Measurements from ENCODE around the gene SLC25A47. TPM values are rescaled to one million over a fixed set of nuclear protein-coding genes. Genes with fewer than 3 reads are reported as not detected.

The SLC25A47 gene
- polyA plus RNA-seq, 1 donor = 0.37 TPM

DNA sequence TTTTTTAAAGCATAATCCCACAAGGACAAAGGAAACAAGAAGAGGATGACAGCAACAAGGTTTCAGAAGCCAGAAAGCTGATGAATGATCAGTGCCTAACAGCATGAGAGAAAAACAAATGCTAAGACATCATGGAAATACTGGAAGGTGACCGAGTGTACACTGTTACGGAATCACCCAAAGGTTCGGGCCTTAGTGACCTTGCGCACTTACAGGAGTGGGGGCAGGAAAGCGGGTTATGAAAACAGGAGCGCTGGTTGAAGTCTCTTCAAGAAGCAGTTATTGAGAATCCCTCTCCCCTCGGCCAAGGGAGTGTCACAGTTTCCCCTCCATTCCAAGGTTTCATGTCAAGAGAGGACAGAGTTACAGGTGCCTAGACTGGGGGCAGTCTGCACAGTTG, 42.6 kb downstream of the SLC25A47 start:
- no peaks in the 10 kb centered on the region for H3K27me3 ChIP-seq (ENCODE audit: control insufficient read depth, insufficient read depth, low read length)
- 100% methylated on average over 1 of the region's 7 CpGs for WGBS (ENCODE audit: insufficient coverage, low lambda C conversion rate)
- H3K27ac ChIP-seq (ENCODE audit: low read length) = no peak overlapping the region
- no peak for DNase-seq
- no peaks in the 10 kb centered on the region for H3K9me3 ChIP-seq (ENCODE audit: control insufficient read depth, low read depth, low read length)
- no peak overlapping the region for H3K4me3 ChIP-seq (ENCODE audit: low read length)
- H3K4me1 ChIP-seq (ENCODE audit: control insufficient read depth, insufficient read depth, low read length) = no peaks in the 10 kb centered on the region
- peaks cover 28% of the 10 kb centered on the region for H3K36me3 ChIP-seq (ENCODE audit: control insufficient read depth, insufficient read depth, low read length)

GRCh38 chr14:100369019-100369418, 45.9 kb downstream of the SLC25A47 start:
- Histone ChIP-seq H3K4me3 (ENCODE audit: low read length) (no peak overlapping the region), H3K27me3 (ENCODE audit: control insufficient read depth, insufficient read depth, low read length) (no peaks in the 10 kb centered on the region), H3K4me1 (ENCODE audit: control insufficient read depth, insufficient read depth, low read length) (no peaks in the 10 kb centered on the region), H3K36me3 (ENCODE audit: control insufficient read depth, insufficient read depth, low read length) (peaks cover 28% of the 10 kb centered on the region), H3K9me3 (ENCODE audit: control insufficient read depth, low read depth, low read length) (no peaks in the 10 kb centered on the region), H3K27ac (ENCODE audit: low read length) (no peak overlapping the region)
- no peak for DNase-seq
- 96% methylated on average over 4 of the region's 13 CpGs for WGBS (ENCODE audit: insufficient coverage, low lambda C conversion rate)

- no peaks in the 10 kb centered on the region for H3K27me3 ChIP-seq (ENCODE audit: control insufficient read depth, insufficient read depth, low read length)
- peaks cover 1% of the 10 kb centered on the region for H3K4me1 ChIP-seq (ENCODE audit: control insufficient read depth, insufficient read depth, low read length)
- 100% methylated on average over 1 of the region's 4 CpGs for WGBS (ENCODE audit: insufficient coverage, low lambda C conversion rate)
- H3K4me3 ChIP-seq (ENCODE audit: low read length) = no peak overlapping the region
- DNase-seq = no peak
- peaks cover 28% of the 10 kb centered on the region for H3K36me3 ChIP-seq (ENCODE audit: control insufficient read depth, insufficient read depth, low read length)
- H3K9me3 ChIP-seq (ENCODE audit: control insufficient read depth, low read depth, low read length) = no peaks in the 10 kb centered on the region
- H3K27ac ChIP-seq (ENCODE audit: low read length) = no peak overlapping the region
These were observed 46.9 kb downstream of the SLC25A47 start for GRCh38 chr14:100370003-100370402.

DNA sequence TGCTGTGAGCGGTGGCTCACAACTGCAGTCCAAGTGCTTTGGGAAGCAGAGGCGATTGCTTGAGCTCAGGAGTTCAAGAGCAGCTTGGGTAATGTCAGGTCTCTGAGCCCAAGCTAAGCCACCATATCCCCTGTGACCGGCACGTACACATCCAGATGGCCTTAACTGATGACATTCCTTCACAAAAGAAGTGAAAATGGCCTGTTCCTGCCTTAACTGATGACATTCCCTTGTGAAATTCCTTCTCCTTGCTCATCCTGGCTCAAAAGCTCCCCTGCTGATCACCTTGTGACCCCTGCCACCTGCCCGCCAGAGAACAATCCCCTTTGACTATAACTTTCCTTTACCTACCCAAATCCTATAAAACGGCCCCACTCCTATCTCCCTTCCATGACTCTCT, 48.6 kb downstream of the SLC25A47 start:
- H3K9me3 ChIP-seq (ENCODE audit: control insufficient read depth, low read depth, low read length) = peaks cover 2% of the 10 kb centered on the region
- H3K4me3 ChIP-seq (ENCODE audit: low read length) = no peak overlapping the region
- WGBS (ENCODE audit: insufficient coverage, low lambda C conversion rate) = 50% methylated on average over 1 of the region's 6 CpGs
- H3K4me1 ChIP-seq (ENCODE audit: control insufficient read depth, insufficient read depth, low read length) = peaks cover 9% of the 10 kb centered on the region
- no peaks in the 10 kb centered on the region for H3K27me3 ChIP-seq (ENCODE audit: control insufficient read depth, insufficient read depth, low read length)
- DNase-seq = no peak
- no peak overlapping the region for H3K27ac ChIP-seq (ENCODE audit: low read length)
- peaks cover 19% of the 10 kb centered on the region for H3K36me3 ChIP-seq (ENCODE audit: control insufficient read depth, insufficient read depth, low read length)

DNA sequence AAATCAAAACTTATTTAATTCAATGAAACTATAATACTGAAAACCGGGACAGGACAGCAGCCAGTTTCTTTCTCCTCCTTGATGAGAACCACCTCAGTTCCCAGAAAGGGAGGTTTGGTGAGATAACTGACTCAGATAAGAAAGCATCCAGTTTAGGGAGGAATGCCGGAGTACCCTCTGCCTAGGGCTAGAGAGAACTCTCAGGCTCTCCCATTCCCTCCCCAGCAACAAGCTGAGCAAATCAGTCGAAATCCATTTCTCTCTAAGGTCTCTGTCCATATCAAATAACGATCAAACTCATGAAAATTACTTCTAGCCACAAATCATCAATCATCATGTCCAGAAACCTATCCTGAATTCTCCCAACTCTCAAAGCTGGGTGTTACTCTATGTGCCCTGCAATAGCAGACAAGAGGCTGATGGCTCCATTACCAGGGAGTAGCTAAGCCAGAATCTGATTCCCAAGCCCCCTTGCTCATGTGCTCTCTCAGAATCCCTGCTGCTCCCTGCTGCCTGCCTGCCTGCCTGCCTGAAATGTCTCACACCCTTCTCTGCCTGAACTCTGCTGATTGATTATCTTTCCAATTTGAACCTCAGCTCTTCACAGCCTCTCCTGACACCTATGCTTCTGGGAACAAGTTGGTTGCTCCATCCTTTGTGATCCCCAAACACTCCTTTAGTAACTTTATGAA, 49.4 kb downstream of the SLC25A47 start:
- H3K4me3 ChIP-seq (ENCODE audit: low read length) = no peak overlapping the region
- WGBS (ENCODE audit: insufficient coverage, low lambda C conversion rate) = 100% methylated on average over 1 of the region's 4 CpGs

GRCh38 chr14:100374270-100374669, 51.1 kb downstream of the SLC25A47 start:
- no peak overlapping the region for H3K27ac ChIP-seq (ENCODE audit: low read length)
- DNase-seq = no peak
- H3K9me3 ChIP-seq (ENCODE audit: control insufficient read depth, low read depth, low read length) = peaks cover 2% of the 10 kb centered on the region
- peaks cover 7% of the 10 kb centered on the region for H3K36me3 ChIP-seq (ENCODE audit: control insufficient read depth, insufficient read depth, low read length)
- no peaks in the 10 kb centered on the region for H3K27me3 ChIP-seq (ENCODE audit: control insufficient read depth, insufficient read depth, low read length)
- peak overlapping the region; percentile 97 for H3K4me3 ChIP-seq (ENCODE audit: low read length)
- peaks cover 18% of the 10 kb centered on the region for H3K4me1 ChIP-seq (ENCODE audit: control insufficient read depth, insufficient read depth, low read length)
- WGBS (ENCODE audit: insufficient coverage, low lambda C conversion rate) = no CpG with 5 or more reads among the region's 2 CpGs

More for the DNA sequence above, 49.4 kb downstream of the SLC25A47 start:
- no peak overlapping the region for H3K27ac ChIP-seq (ENCODE audit: low read length)
- peaks cover 2% of the 10 kb centered on the region for H3K9me3 ChIP-seq (ENCODE audit: control insufficient read depth, low read depth, low read length)
- H3K36me3 ChIP-seq (ENCODE audit: control insufficient read depth, insufficient read depth, low read length) = peaks cover 19% of the 10 kb centered on the region
- no peak for DNase-seq
- no peaks in the 10 kb centered on the region for H3K27me3 ChIP-seq (ENCODE audit: control insufficient read depth, insufficient read depth, low read length)
- H3K4me1 ChIP-seq (ENCODE audit: control insufficient read depth, insufficient read depth, low read length) = peaks cover 15% of the 10 kb centered on the region

GRCh38 chr14:100374876-100375265, 51.7 kb downstream of the SLC25A47 start:
- Histone ChIP-seq H3K9me3 (ENCODE audit: control insufficient read depth, low read depth, low read length) (peaks cover 2% of the 10 kb centered on the region), H3K27ac (ENCODE audit: low read length) (peak overlapping the region; percentile 74), H3K4me3 (ENCODE audit: low read length) (peak overlapping the region; percentile 97), H3K27me3 (ENCODE audit: control insufficient read depth, insufficient read depth, low read length) (no peaks in the 10 kb centered on the region), H3K4me1 (ENCODE audit: control insufficient read depth, insufficient read depth, low read length) (peaks cover 18% of the 10 kb centered on the region), H3K36me3 (ENCODE audit: control insufficient read depth, insufficient read depth, low read length) (peaks cover 7% of the 10 kb centered on the region)
- WGBS (ENCODE audit: insufficient coverage, low lambda C conversion rate) = 100% methylated on average over 1 of the region's 8 CpGs
- no peak for DNase-seq

GRCh38 chr14:100375266-100375962, 52.3 kb downstream of the SLC25A47 start:
- 38% methylated on average over 2 of the region's 17 CpGs for WGBS (ENCODE audit: insufficient coverage, low lambda C conversion rate)
- peak; percentile 62 to 67 for DNase-seq
- no peaks in the 10 kb centered on the region for H3K27me3 ChIP-seq (ENCODE audit: control insufficient read depth, insufficient read depth, low read length)
- H3K36me3 ChIP-seq (ENCODE audit: control insufficient read depth, insufficient read depth, low read length) = peaks cover 4% of the 10 kb centered on the region
- H3K4me3 ChIP-seq (ENCODE audit: low read length) = peak overlapping the region; percentile 97
- peaks cover 2% of the 10 kb centered on the region for H3K9me3 ChIP-seq (ENCODE audit: control insufficient read depth, low read depth, low read length)
- peak overlapping the region; percentile 74 for H3K27ac ChIP-seq (ENCODE audit: low read length)
- peaks cover 18% of the 10 kb centered on the region for H3K4me1 ChIP-seq (ENCODE audit: control insufficient read depth, insufficient read depth, low read length)

GRCh38 chr14:100375963-100376735, 53.0 kb downstream of the SLC25A47 start, which contains the start of gene WDR25:
Gene WDR25 (plus strand): TSS chr14:100376485.
- WGBS (ENCODE audit: insufficient coverage, low lambda C conversion rate) = 7% methylated on average over 3 of the region's 74 CpGs
- H3K27ac ChIP-seq (ENCODE audit: low read length) = peak within 1 kb of the TSS; percentile 74
- H3K36me3 ChIP-seq (ENCODE audit: control insufficient read depth, insufficient read depth, low read length) = peaks cover 7% of the 10 kb centered on the region
- H3K9me3 ChIP-seq (ENCODE audit: control insufficient read depth, low read depth, low read length) = peaks cover 2% of the 10 kb centered on the region
- no peaks in the 10 kb centered on the region for H3K27me3 ChIP-seq (ENCODE audit: control insufficient read depth, insufficient read depth, low read length)
- H3K4me3 ChIP-seq (ENCODE audit: low read length) = peak within 1 kb of the TSS; percentile 97
- peaks cover 18% of the 10 kb centered on the region for H3K4me1 ChIP-seq (ENCODE audit: control insufficient read depth, insufficient read depth, low read length)
- peak; percentile 94 to 97 for DNase-seq

- H3K9me3 ChIP-seq (ENCODE audit: control insufficient read depth, low read depth, low read length) = peaks cover 2% of the 10 kb centered on the region
- H3K4me3 ChIP-seq (ENCODE audit: low read length) = peak overlapping the region; percentile 97
- H3K4me1 ChIP-seq (ENCODE audit: control insufficient read depth, insufficient read depth, low read length) = peaks cover 18% of the 10 kb centered on the region
- peak overlapping the region; percentile 74 for H3K27ac ChIP-seq (ENCODE audit: low read length)
- DNase-seq = no peak
- no peaks in the 10 kb centered on the region for H3K27me3 ChIP-seq (ENCODE audit: control insufficient read depth, insufficient read depth, low read length)
- 0% methylated on average over 1 of the region's 7 CpGs for WGBS (ENCODE audit: insufficient coverage, low lambda C conversion rate)
- H3K36me3 ChIP-seq (ENCODE audit: control insufficient read depth, insufficient read depth, low read length) = peaks cover 9% of the 10 kb centered on the region
These were observed 53.6 kb downstream of the SLC25A47 start for GRCh38 chr14:100376751-100377171.

Measured in large intestine (tissue), 3 donors.